TTC549 (cell line): ENCODE results near the gene OR2A5.
"Not testable (repeated sequence)": the region's sequence is repeated elsewhere in the genome, so short reads cannot be mapped to it uniquely, and the experiment has no call there.

ENCODE experiments used
- FAIRE-seq: peaks from 2 replicates; lab custom pipeline; 2012; peaks lifted over from hg19 to GRCh38; lab: Jason Lieb, UNC

Gene OR2A5

GRCh38 chr7:144035385-144035784, 13.4 kb upstream of the OR2A5 start:
- FAIRE-seq: no peak

- no peak for FAIRE-seq
These were observed 12.4 kb upstream of the OR2A5 start for GRCh38 chr7:144036302-144036885.

- no peak for FAIRE-seq
These were observed 11.2 kb upstream of the OR2A5 start for GRCh38 chr7:144037414-144038035.

- no peak for FAIRE-seq
These were observed 9.9 kb upstream of the OR2A5 start for GRCh38 chr7:144038887-144039286.

- FAIRE-seq: no peak
These were observed 743 bp downstream of the OR2A5 start for GRCh38 chr7:144049491-144049890.

GRCh38 chr7:144050093-144050492, 1.3 kb downstream of the OR2A5 start:
- FAIRE-seq: no peak

- FAIRE-seq: not testable (repeated sequence)
These were observed 2.1 kb downstream of the OR2A5 start for GRCh38 chr7:144050884-144051283.

GRCh38 chr7:144057954-144058353, 9.2 kb downstream of the OR2A5 start:
- FAIRE-seq: no peak

GRCh38 chr7:144063710-144064109, 15.0 kb downstream of the OR2A5 start:
- FAIRE-seq: no peak

GRCh38 chr7:144069511-144069910, 20.8 kb downstream of the OR2A5 start, which contains the start of gene OR2A25:
TSS of gene OR2A25 (plus strand) at chr7:144069811. CDS start at chr7:144074220, 4,409 bp downstream.
- no peak for FAIRE-seq

- no peak for FAIRE-seq
These were observed 21.2 kb downstream of the OR2A5 start for GRCh38 chr7:144069953-144070352.

GRCh38 chr7:144074374-144074773, 25.6 kb downstream of the OR2A5 start:
- FAIRE-seq: no peak

GRCh38 chr7:144085978-144086377, 37.2 kb downstream of the OR2A5 start, which contains the start of gene OR2A12:
TSS of gene OR2A12 (plus strand) at chr7:144086278. CDS start at chr7:144095108, 8,830 bp downstream.
- FAIRE-seq: no peak

GRCh38 chr7:144086730-144087129, 38.0 kb downstream of the OR2A5 start:
- no peak for FAIRE-seq

GRCh38 chr7:144087230-144087629, 38.5 kb downstream of the OR2A5 start:
- no peak for FAIRE-seq

GRCh38 chr7:144090667-144091066, 41.9 kb downstream of the OR2A5 start:
- no peak for FAIRE-seq

GRCh38 chr7:144098776-144099175, 50.0 kb downstream of the OR2A5 start:
- no peak for FAIRE-seq

GRCh38 chr7:144100607-144101006, 51.9 kb downstream of the OR2A5 start:
- no peak for FAIRE-seq

- FAIRE-seq: no peak
These were observed 53.3 kb downstream of the OR2A5 start for GRCh38 chr7:144102041-144102440.

GRCh38 chr7:144105211-144105610, 56.5 kb downstream of the OR2A5 start:
- FAIRE-seq: no peak
